ENCODE measurements around the gene SKAP1.

- TF ChIP-seq CTCF (IDR thresholded peaks at IDR 0.05) (no peak), POLR2A (IDR thresholded peaks at IDR 0.05) (no peak), POLR2AphosphoS5 (IDR thresholded peaks at IDR 0.05) (no peak), EP300 (IDR thresholded peaks at IDR 0.05) (no peak)
Measured at GRCh38 chr17:48297825-48298224, 132.2 kb downstream of the SKAP1 start.

Measured in upper lobe of left lung (tissue), 4 donors.